ENCODE measurements around the gene FAIM2.

GRCh38 chr12:49868952-49869815 lies 34.5 kb downstream of the FAIM2 start:
- TF ChIP-seq CTCF (conservative IDR thresholded peaks at IDR 0.05 in 1 of 2, IDR thresholded peaks at IDR 0.05 in 1 of 2; ENCODE audit: extremely low read depth in 1 of 2, insufficient read depth in 1 of 2, low read depth in 1 of 2, low read length in 2 of 2) (no peak), EZH2 (IDR thresholded peaks at IDR 0.05; ENCODE audit: borderline replicate concordance, low read length) (no peak)
